ENCODE data around the gene TPD52L2. TPM values are rescaled to one million over a fixed set of nuclear protein-coding genes. Genes with fewer than 3 reads are reported as not detected.

The TPD52L2 gene
- polyA plus RNA-seq, 2 of the 4 experiments (the other 2 are of a cell fraction): 86.3 to 99.0 TPM

DNA sequence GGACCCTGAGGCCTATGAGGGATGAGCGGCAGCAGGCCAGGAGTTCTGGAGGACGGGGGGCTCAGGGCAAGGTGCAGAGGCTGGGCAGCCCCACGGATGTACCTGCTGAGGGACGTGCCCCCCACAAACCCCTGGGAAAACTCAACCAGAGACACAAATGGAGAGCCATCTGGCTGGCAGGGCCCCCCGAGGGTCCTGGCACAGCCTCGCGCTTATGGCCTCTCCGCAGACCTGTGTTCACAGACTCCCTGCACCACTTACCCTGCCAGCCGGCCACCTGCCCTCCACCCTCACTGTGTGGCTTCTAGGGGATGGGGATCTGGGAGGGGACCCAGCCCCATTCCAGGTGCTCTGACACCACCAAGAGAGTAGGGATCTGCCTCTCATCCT lies 30.6 kb upstream of the TPD52L2 start:
- POLR2A ChIA-PET: interaction anchor here (0.6 to 1.5 kb wide), 2 partner anchors 30 to 262 kb away, joined by 5 to 6 read pairs; partner anchors contain the start of gene TPD52L2
- WGBS (ENCODE audit: missing lambda C conversion rate): 84% methylated on average over 8 of the region's 9 CpGs
- Histone ChIP-seq H3K4me2 (peak overlapping the region; percentile 54), H3K9me3 (no peaks in the 10 kb centered on the region), H3K4me3 (no peak overlapping the region), H3K4me1 (peaks cover 23% of the 10 kb centered on the region), H3K27ac (peak overlapping the region; percentile 56 to 82)
- FAIRE-seq (no peak), DNase-seq (ENCODE audit: low read depth in 1 of 2, low spot score in 1 of 2) (no peak), ATAC-seq (peak in 1 of 2 experiments; percentile 14; a peak in 3 of 6 replicates)
- CTCF ChIA-PET: interaction anchor here (0.6 to 0.8 kb wide), 3 partner anchors 10 to 50 kb away, joined by 3 read pairs; no protein-coding TSS in a partner anchor
- TF ChIP-seq EHF (CRISPR knock-in tag; IDR thresholded peaks at IDR 0.05): no peak
- TF ChIP-seq NR3C1 (IDR thresholded peaks at IDR 0.05): no peak
- TF ChIP-seq ZFP36 (IDR thresholded peaks at IDR 0.05; ENCODE audit: borderline replicate concordance, partially characterized antibody): no peak
- TF ChIP-seq, protein P1, sequence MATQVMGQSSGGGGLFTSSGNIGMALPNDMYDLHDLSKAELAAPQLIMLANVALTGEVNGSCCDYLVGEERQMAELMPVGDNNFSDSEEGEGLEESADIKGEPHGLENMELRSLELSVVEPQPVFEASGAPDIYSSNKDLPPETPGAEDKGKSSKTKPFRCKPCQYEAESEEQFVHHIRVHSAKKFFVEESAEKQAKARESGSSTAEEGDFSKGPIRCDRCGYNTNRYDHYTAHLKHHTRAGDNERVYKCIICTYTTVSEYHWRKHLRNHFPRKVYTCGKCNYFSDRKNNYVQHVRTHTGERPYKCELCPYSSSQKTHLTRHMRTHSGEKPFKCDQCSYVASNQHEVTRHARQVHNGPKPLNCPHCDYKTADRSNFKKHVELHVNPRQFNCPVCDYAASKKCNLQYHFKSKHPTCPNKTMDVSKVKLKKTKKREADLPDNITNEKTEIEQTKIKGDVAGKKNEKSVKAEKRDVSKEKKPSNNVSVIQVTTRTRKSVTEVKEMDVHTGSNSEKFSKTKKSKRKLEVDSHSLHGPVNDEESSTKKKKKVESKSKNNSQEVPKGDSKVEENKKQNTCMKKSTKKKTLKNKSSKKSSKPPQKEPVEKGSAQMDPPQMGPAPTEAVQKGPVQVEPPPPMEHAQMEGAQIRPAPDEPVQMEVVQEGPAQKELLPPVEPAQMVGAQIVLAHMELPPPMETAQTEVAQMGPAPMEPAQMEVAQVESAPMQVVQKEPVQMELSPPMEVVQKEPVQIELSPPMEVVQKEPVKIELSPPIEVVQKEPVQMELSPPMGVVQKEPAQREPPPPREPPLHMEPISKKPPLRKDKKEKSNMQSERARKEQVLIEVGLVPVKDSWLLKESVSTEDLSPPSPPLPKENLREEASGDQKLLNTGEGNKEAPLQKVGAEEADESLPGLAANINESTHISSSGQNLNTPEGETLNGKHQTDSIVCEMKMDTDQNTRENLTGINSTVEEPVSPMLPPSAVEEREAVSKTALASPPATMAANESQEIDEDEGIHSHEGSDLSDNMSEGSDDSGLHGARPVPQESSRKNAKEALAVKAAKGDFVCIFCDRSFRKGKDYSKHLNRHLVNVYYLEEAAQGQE (IDR thresholded peaks at IDR 0.05): no peak
- no peak for TF ChIP-seq POLR2AphosphoS2 (conservative IDR thresholded peaks at IDR 0.05; ENCODE audit: low read length)
- no peak for TF ChIP-seq RARB (CRISPR knock-in tag; IDR thresholded peaks at IDR 0.05)

DNA sequence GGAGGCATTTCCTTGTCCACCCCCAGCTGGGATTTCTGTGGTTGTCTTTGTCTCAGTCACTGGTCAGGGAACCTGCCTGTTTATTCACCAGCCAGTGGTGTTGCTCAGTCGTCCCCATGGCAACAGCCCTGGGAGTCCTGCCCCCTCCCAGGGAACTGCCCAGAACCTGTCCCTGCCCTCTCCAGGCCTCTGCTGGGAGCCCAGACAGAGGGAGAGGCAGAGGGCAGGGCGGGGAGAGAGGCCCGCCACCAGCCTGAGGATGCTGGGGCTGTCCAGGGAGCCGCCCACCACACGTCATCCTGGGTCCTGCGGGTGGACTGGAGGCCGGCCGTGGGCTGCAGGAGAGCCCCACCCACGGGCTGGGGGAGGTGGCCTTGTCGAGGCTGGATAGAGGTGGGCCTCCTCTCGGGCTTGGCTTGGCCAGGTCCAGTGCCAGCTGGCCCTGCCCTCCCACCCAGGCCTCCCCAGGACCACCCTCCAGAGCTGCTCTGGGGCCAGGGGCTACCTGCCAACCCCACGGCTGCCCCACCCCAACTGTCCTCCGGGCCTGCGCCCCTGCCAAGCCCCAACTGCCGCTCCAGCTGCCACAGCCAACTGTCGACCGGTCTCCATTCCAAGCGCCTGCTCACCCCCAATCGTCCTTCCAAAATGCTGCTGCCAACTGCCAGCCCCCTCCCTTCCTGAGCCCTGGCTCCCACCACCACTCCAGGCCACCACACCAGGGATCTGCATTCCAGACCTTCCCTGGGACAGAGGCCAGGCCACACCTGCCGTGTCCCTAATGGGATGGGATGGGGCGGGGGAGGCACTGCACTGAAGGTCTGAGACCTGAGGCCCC lies 29.8 kb upstream of the TPD52L2 start:
- DNase-seq (ENCODE audit: low read depth in 1 of 2, low spot score in 1 of 2) (peak; percentile 93 to 96), FAIRE-seq (no peak), ATAC-seq (peak; percentile 76 to 95)
- Histone ChIP-seq H3K4me1 (peaks cover 20% of the 10 kb centered on the region), H3K4me3 (no peak overlapping the region), H3K27ac (peak overlapping the region; percentile 56 to 82), H3K4me2 (peak overlapping the region; percentile 54), H3K9me3 (no peaks in the 10 kb centered on the region)
- ChIA-PET POLR2A (interaction anchor here (0.6 to 1.5 kb wide), 2 partner anchors 30 to 263 kb away, joined by 5 to 6 read pairs; partner anchors contain the start of gene TPD52L2), CTCF (interaction anchor here (0.6 to 0.8 kb wide), 3 partner anchors 11 to 50 kb away, joined by 3 read pairs; no protein-coding TSS in a partner anchor)
- TF ChIP-seq RAD21 (conservative IDR thresholded peaks at IDR 0.05 in 1 of 2, IDR thresholded peaks at IDR 0.05 in 1 of 2) (no peak), MYC (IDR thresholded peaks at IDR 0.05; ENCODE audit: borderline replicate concordance, low read length) (no peak), HEYL (CRISPR knock-in tag; IDR thresholded peaks at IDR 0.05) (no peak), HOXA7 (CRISPR knock-in tag; IDR thresholded peaks at IDR 0.05) (no peak), ZFP36 (IDR thresholded peaks at IDR 0.05; ENCODE audit: borderline replicate concordance, partially characterized antibody) (no peak), SMC3 (IDR thresholded peaks at IDR 0.05) (no peak)
- TF ChIP-seq, protein P2, sequence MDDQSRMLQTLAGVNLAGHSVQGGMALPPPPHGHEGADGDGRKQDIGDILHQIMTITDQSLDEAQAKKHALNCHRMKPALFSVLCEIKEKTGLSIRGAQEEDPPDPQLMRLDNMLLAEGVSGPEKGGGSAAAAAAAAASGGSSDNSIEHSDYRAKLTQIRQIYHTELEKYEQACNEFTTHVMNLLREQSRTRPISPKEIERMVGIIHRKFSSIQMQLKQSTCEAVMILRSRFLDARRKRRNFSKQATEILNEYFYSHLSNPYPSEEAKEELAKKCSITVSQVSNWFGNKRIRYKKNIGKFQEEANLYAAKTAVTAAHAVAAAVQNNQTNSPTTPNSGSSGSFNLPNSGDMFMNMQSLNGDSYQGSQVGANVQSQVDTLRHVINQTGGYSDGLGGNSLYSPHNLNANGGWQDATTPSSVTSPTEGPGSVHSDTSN (IDR thresholded peaks at IDR 0.05): peak; percentile 61; the same call in 1 of the 2 replicates
- TF ChIP-seq, protein P1 (IDR thresholded peaks at IDR 0.05): no peak
- WGBS (ENCODE audit: missing lambda C conversion rate): 71% methylated on average over 10 of the region's 21 CpGs

Data from A549 (cell line).